C4-2B (cell line): ENCODE data around the gene MRPS6.

ENCODE experiments used
- CTCF ChIP-seq: fragments of 450-650 bp; conservative IDR thresholded peaks from 2 replicates; pipeline ENCODE4 v1.5.1; 2017; ENCODE audit warnings: mild to moderate bottlenecking
- ZFX ChIP-seq: fragments of 450-650 bp; IDR thresholded peaks from 2 replicates; pipeline ENCODE4 v1.6.1; 2017

- TF ChIP-seq CTCF, result no peak
- no peak for TF ChIP-seq ZFX
Observed at GRCh38 chr21:34187935-34188334, 114.6 kb downstream of the MRPS6 start.
